ENCODE measurements around the gene KIF4B.
"Not testable (repeated sequence)": the region's sequence is repeated elsewhere in the genome, so short reads cannot be mapped to it uniquely, and the experiment has no call there.

GRCh38 chr5:154978294-154978693 lies 35.3 kb upstream of the KIF4B start:
- TF ChIP-seq, protein P1, sequence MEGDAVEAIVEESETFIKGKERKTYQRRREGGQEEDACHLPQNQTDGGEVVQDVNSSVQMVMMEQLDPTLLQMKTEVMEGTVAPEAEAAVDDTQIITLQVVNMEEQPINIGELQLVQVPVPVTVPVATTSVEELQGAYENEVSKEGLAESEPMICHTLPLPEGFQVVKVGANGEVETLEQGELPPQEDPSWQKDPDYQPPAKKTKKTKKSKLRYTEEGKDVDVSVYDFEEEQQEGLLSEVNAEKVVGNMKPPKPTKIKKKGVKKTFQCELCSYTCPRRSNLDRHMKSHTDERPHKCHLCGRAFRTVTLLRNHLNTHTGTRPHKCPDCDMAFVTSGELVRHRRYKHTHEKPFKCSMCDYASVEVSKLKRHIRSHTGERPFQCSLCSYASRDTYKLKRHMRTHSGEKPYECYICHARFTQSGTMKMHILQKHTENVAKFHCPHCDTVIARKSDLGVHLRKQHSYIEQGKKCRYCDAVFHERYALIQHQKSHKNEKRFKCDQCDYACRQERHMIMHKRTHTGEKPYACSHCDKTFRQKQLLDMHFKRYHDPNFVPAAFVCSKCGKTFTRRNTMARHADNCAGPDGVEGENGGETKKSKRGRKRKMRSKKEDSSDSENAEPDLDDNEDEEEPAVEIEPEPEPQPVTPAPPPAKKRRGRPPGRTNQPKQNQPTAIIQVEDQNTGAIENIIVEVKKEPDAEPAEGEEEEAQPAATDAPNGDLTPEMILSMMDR (IDR thresholded peaks at IDR 0.05; ENCODE audit: low read depth, low read length) = not testable (repeated sequence)
- TF ChIP-seq EZH2phosphoT487 (IDR thresholded peaks at IDR 0.05; ENCODE audit: low read depth) = not testable (repeated sequence)

All from OCI-LY3 (cell line).